OCI-LY3 (cell line): ENCODE data around the gene IRAK1.
A peak's percentile ranks its signal among the peaks of the same experiment; 100 is the strongest.

ENCODE experiments used
- H2AFZ ChIP-seq: fragments of 200-600, 300-600 bp; shearing (Covaris generic); 2 replicates; pipeline ENCODE4 v1.6.0; 2014; ENCODE audit warnings: antibody characterized with exemption, low read depth, low read length
- H3K27ac ChIP-seq: fragments of 200-600, 300-600 bp; sonication (generic); 2 replicates; pipeline ENCODE4 v1.5.1; 2014; ENCODE audit warnings: mild to moderate bottlenecking, low read length, moderate library complexity, mixed read lengths
- H3K27me3 ChIP-seq: fragments of 200-600, 300-600 bp; sonication (generic); 2 replicates; pipeline ENCODE4 v1.6.1; 2014; ENCODE audit warnings: low read depth, low read length, mixed read lengths
- H3K36me3 ChIP-seq: fragments of 200-600, 300-600 bp; sonication (generic); replicated peaks from 2 replicates; pipeline ENCODE3; 2014; ENCODE audit warnings: low read depth, low read length, mixed read lengths
- H3K4me1 ChIP-seq: fragments of 300-600, 200-600 bp; sonication (generic); 2 replicates; pipeline ENCODE4 v1.6.1; 2014; ENCODE audit warnings: low read length, mixed read lengths
- H3K4me2 ChIP-seq: fragments of 200-600, 300-600 bp; sonication (generic); 2 replicates; pipeline ENCODE4 v1.6.1; 2014; ENCODE audit warnings: low read length, mixed read lengths
- H3K4me3 ChIP-seq: fragments of 300-600, 200-600 bp; sonication (generic); 2 replicates; pipeline ENCODE4 v1.5.1; 2014; ENCODE audit warnings: antibody characterized with exemption, mild to moderate bottlenecking, low read length, moderate library complexity
- H3K79me2 ChIP-seq: fragments of 300-600, 200-600 bp; shearing (Covaris generic); 2 replicates; pipeline ENCODE4 v1.6.1; 2014; ENCODE audit warnings: mild to moderate bottlenecking, low read length, mixed read lengths
- H3K9ac ChIP-seq: fragments of 300-600, 200-600 bp; shearing (Covaris generic); 2 replicates; pipeline ENCODE4 v1.6.0; 2014; ENCODE audit warnings: mild to moderate bottlenecking, low read length, moderate library complexity
- H3K9me3 ChIP-seq: fragments of 200-600, 300-600 bp; shearing (Covaris generic); 2 replicates; pipeline ENCODE4 v1.6.1; 2014; ENCODE audit warnings: low read length, mixed read lengths; ENCODE audit not compliant: insufficient read depth
- H4K20me1 ChIP-seq: fragments of 200-600, 300-600 bp; sonication (generic); 2 replicates; pipeline ENCODE4 v1.6.1; 2016; ENCODE audit warnings: low read length, mixed read lengths; ENCODE audit not compliant: insufficient read depth
- EZH2phosphoT487 ChIP-seq: fragments of 200-600 bp; shearing (Covaris generic); IDR thresholded peaks from 2 replicates; pipeline ENCODE4 v1.6.1; 2018; ENCODE audit warnings: antibody characterized with exemption, mixed run types, low read depth
- TF ChIP-seq, protein P1 (sequence below): fragments of 200-600, 300-600 bp; sonication (generic); IDR thresholded peaks from 2 replicates; pipeline ENCODE4 v1.5.1; 2014; ENCODE audit warnings: antibody characterized with exemption, low read length, low read depth

Gene IRAK1

DNA sequence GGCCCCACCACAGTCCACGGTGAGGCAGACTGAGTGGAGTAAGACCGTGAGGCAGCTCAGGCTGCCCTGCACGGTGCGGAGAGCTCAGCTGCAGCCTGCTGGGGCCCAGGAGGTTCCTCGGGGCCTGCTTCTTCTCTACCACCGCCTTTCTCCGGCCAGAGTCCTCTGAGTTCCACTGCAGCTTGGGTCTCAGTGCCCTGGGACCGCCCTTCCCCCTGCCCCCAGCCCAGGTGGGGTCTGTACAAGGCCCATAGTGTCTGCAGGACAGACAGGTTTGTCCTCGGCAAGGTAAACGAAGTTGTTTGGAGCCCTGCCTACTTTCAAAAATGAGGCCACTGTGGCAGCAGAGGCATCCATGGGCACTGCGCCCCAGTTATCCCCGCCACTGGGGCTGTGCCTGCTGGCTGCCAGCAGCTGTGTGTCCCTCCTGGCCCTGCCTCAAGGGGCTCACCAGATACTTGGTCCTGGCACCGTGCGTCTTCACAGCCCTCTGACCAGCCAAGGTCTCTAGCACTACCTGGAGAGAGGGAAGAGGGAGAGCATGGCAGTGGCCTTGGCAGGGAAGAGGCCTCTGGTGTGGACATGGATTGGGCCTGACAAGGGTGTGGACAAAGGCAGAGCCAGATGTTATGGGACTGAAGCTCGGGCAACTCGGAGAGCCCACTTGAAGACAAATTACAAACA, 4.0 kb downstream of the IRAK1 start:
- Histone ChIP-seq H3K27ac (no peak overlapping the region), H3K4me1 (peaks cover 10% of the 10 kb centered on the region), H3K4me2 (no peak overlapping the region), H3K79me2 (peaks cover 48% of the 10 kb centered on the region), H3K27me3 (no peaks in the 10 kb centered on the region), H3K36me3 (peaks cover 59% of the 10 kb centered on the region), H2AFZ (no peak overlapping the region), H4K20me1 (no peaks in the 10 kb centered on the region), H3K9me3 (no peaks in the 10 kb centered on the region), H3K9ac (no peak overlapping the region), H3K4me3 (no peak overlapping the region)
- no peak for TF ChIP-seq EZH2phosphoT487
- TF ChIP-seq, protein P1, sequence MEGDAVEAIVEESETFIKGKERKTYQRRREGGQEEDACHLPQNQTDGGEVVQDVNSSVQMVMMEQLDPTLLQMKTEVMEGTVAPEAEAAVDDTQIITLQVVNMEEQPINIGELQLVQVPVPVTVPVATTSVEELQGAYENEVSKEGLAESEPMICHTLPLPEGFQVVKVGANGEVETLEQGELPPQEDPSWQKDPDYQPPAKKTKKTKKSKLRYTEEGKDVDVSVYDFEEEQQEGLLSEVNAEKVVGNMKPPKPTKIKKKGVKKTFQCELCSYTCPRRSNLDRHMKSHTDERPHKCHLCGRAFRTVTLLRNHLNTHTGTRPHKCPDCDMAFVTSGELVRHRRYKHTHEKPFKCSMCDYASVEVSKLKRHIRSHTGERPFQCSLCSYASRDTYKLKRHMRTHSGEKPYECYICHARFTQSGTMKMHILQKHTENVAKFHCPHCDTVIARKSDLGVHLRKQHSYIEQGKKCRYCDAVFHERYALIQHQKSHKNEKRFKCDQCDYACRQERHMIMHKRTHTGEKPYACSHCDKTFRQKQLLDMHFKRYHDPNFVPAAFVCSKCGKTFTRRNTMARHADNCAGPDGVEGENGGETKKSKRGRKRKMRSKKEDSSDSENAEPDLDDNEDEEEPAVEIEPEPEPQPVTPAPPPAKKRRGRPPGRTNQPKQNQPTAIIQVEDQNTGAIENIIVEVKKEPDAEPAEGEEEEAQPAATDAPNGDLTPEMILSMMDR = no peak

DNA sequence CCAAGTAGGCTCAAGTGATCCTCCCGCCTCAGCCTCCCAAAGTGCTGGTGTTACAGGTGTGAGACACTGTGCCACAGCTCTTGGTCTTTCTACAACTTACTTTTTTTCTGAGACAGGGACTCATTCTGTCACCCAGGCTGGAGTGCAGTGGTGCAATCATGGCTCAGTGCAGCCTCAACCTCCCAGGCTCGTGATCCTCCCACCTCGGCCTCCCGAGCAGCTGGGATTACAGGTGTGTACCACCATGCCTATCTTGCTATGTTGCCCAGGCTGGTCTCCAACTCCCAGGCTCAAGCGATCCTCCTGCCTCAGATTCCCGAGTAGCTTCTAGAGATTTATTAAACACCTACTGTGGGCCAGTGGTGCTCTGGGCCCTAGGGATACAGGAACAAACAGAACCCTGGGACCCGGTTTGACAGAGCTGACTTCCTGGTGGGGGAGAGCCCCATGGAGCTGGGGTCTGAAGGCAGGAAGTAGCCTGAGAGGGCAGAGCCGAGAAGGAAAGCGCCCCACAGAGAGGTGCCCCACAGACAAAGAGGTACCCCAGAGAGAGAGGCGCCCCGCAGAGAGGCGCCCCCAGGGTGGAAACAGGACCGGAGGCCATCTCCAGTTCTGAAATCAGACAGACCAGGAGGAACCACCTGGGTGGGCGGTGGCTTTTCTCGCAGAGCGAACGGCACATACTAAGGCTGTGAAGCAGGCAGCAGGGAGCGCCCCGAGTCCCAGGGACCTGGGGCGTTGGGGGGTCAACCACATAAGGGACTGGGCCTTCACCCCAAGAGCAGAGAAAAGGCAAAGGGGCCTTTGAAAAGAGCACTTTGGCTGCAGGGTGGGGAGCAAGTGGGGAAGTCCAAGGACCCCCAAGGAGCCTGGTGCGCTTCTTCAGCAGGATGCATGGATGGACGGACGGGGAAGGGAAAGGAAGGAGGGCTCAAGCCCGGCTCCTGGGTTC, 5.0 kb downstream of the IRAK1 start:
- H3K9ac ChIP-seq = no peak overlapping the region
- H3K36me3 ChIP-seq = peaks cover 63% of the 10 kb centered on the region
- H4K20me1 ChIP-seq = no peaks in the 10 kb centered on the region
- TF ChIP-seq, protein P1 = no peak
- no peak for TF ChIP-seq EZH2phosphoT487
- H3K9me3 ChIP-seq = no peaks in the 10 kb centered on the region
- no peak overlapping the region for H2AFZ ChIP-seq
- H3K4me2 ChIP-seq = no peak overlapping the region
- H3K4me3 ChIP-seq = no peak overlapping the region
- H3K4me1 ChIP-seq = peaks cover 8% of the 10 kb centered on the region
- H3K27me3 ChIP-seq = no peaks in the 10 kb centered on the region
- no peak overlapping the region for H3K27ac ChIP-seq
- peaks cover 39% of the 10 kb centered on the region for H3K79me2 ChIP-seq

DNA sequence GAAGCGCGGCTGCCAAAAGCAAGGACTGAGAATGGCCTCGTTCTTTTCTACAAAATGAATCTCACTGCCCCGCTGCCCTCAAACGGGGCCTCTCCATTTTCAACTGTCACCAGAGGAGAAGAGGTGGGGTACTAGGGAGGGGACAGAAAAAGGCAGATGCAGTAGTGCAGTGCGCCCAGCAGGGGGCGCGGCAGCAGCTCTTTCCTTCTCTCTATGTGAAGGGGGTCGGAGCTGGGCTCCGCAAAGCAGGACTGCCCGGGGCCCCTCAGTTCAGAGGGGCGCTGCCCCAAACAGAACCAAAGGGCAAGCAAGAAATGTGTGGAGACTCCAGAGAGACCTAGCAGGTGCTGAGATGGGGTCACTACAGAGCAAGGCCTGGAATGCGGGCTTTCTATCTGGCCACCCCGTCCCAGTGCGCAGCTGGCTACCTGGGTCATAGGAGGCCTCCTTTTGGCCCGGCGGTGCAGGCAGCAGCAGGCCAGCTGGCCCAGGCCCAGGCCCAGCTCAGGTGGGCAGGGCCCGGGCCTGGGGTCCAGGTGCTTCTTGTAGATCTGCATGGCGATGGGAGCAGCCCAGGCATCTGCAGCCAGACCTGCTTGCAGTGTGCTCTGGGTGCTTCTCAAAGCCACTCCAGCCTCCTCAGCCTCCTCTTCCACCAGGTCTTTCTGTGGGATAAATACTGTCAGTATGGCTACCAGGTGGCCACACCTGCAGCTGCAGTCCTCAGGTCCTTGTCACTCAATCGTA, 5.9 kb downstream of the IRAK1 start:
- no peak overlapping the region for H3K4me3 ChIP-seq
- peaks cover 61% of the 10 kb centered on the region for H3K36me3 ChIP-seq
- H3K4me1 ChIP-seq = peaks cover 9% of the 10 kb centered on the region
- no peak overlapping the region for H2AFZ ChIP-seq
- H3K9ac ChIP-seq = no peak overlapping the region
- peaks cover 30% of the 10 kb centered on the region for H3K79me2 ChIP-seq
- no peak overlapping the region for H3K4me2 ChIP-seq
- no peak for TF ChIP-seq EZH2phosphoT487
- TF ChIP-seq, protein P1 = peak; percentile 82
- no peaks in the 10 kb centered on the region for H3K27me3 ChIP-seq
- H3K9me3 ChIP-seq = no peaks in the 10 kb centered on the region
- H3K27ac ChIP-seq = no peak overlapping the region
- no peaks in the 10 kb centered on the region for H4K20me1 ChIP-seq

DNA sequence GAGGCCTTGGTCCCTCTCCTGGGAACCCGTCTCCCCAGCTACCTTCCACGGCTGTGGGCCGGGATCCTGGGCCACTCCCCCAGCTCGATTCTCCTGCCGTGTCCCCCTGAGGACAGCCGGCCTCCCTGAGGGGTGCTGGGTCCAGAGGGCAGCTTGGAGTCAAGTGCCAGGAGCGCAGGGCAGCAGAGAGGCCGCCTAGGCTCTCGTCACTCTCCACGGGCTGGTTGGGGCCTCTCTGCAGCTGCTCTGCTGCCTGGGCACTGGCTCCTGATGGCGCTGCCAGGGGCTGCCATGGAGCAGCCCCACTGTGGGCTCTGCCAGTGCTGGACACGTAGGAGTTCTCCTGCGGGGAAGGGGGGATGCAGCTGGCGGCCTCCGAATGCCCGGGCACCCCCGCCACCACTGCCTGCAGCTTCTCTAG, 6.7 kb downstream of the IRAK1 start:
- Histone ChIP-seq H3K36me3 (peaks cover 53% of the 10 kb centered on the region), H3K4me1 (peaks cover 13% of the 10 kb centered on the region), H3K4me2 (no peak overlapping the region)

More for the DNA sequence above, 6.7 kb downstream of the IRAK1 start:
- no peak overlapping the region for H2AFZ ChIP-seq
- no peak for TF ChIP-seq EZH2phosphoT487
- TF ChIP-seq, protein P1 = no peak
- H3K27me3 ChIP-seq = no peaks in the 10 kb centered on the region
- no peak overlapping the region for H3K4me3 ChIP-seq
- H3K27ac ChIP-seq = no peak overlapping the region
- H3K9me3 ChIP-seq = no peaks in the 10 kb centered on the region
- no peaks in the 10 kb centered on the region for H4K20me1 ChIP-seq
- H3K79me2 ChIP-seq = peaks cover 22% of the 10 kb centered on the region
- H3K9ac ChIP-seq = no peak overlapping the region
